ENCODE data around the gene ABR. TPM values are rescaled to one million over a fixed set of nuclear protein-coding genes. Genes with fewer than 3 reads are reported as not detected.

The ABR gene
- total RNA-seq, 1 donor from 2014 or later, result 70.9 TPM

DNA sequence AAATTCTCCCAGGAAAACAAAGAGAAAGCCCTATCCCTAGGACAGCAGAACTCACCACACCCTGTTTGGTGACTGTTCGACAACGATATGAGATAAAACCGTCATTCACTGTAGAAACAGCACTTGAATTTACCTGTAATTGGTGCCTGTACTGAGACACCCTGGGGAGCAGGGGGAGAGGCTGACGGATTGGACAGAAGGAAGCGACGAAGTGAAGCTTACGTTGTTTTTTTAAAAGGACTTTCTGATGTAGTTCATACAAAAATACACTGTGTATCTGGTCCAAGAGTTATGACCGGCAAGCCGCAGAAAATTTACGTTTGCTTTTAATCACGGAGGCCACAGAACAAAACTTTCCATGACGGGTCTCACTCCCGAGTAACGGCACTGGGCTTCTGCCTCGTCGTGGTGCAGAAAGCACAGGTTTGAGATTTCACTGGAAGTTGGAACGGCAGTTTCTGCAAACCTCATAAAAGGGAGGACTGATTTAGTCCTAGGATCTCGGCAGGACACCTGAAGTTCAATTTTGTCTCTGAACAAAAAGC is 209.9 kb downstream of the ABR start:
- peak overlapping the region; percentile 66 for H3K4me2 ChIP-seq (ENCODE audit: low read length)
- H3K9me3 ChIP-seq (ENCODE audit: insufficient read depth, low read depth, low read length), result no peaks in the 10 kb centered on the region
- H2AFZ ChIP-seq (ENCODE audit: low read depth, low read length), result no peak overlapping the region
- H3K27me3 ChIP-seq (ENCODE audit: insufficient read depth, low read length), result no peaks in the 10 kb centered on the region
- TF ChIP-seq, protein P1, sequence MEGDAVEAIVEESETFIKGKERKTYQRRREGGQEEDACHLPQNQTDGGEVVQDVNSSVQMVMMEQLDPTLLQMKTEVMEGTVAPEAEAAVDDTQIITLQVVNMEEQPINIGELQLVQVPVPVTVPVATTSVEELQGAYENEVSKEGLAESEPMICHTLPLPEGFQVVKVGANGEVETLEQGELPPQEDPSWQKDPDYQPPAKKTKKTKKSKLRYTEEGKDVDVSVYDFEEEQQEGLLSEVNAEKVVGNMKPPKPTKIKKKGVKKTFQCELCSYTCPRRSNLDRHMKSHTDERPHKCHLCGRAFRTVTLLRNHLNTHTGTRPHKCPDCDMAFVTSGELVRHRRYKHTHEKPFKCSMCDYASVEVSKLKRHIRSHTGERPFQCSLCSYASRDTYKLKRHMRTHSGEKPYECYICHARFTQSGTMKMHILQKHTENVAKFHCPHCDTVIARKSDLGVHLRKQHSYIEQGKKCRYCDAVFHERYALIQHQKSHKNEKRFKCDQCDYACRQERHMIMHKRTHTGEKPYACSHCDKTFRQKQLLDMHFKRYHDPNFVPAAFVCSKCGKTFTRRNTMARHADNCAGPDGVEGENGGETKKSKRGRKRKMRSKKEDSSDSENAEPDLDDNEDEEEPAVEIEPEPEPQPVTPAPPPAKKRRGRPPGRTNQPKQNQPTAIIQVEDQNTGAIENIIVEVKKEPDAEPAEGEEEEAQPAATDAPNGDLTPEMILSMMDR (IDR thresholded peaks at IDR 0.05; ENCODE audit: insufficient read depth, low read depth, low read length), result no peak
- TF ChIP-seq EZH2 (IDR thresholded peaks at IDR 0.05; ENCODE audit: insufficient read depth, low read length), result no peak
- Mint-ChIP-seq H3K4me3 (ENCODE audit: unreplicated experiment) (no peak overlapping the region), H3K9me3 (ENCODE audit: unreplicated experiment) (no peaks in the 10 kb centered on the region), H3K4me1 (ENCODE audit: low read depth, unreplicated experiment) (peaks cover 26% of the 10 kb centered on the region), H3K27me3 (ENCODE audit: low read depth, unreplicated experiment) (no peaks in the 10 kb centered on the region), H3K27ac (ENCODE audit: unreplicated experiment) (no peak overlapping the region), H3K36me3 (ENCODE audit: low read depth, unreplicated experiment) (peaks cover 16% of the 10 kb centered on the region)
- peaks cover 12% of the 10 kb centered on the region for H3K4me1 ChIP-seq (ENCODE audit: insufficient read depth, low read length)
- no peak overlapping the region for H3K27ac ChIP-seq (ENCODE audit: low read depth, low read length)
- no peak for DNase-seq (ENCODE audit: low read depth)
- peaks cover 94% of the 10 kb centered on the region for H4K20me1 ChIP-seq (ENCODE audit: insufficient read depth, low read length)
- peak overlapping the region; percentile 36 for H3K9ac ChIP-seq (ENCODE audit: low read length)
- FAIRE-seq, result no peak
- H3K36me3 ChIP-seq (ENCODE audit: insufficient read depth, low read length), result no peaks in the 10 kb centered on the region
- H3K79me2 ChIP-seq (ENCODE audit: insufficient read depth, low read length), result peaks cover 97% of the 10 kb centered on the region
- peak overlapping the region; percentile 15 for H3K4me3 ChIP-seq (ENCODE audit: insufficient read depth, low read depth, low read length)

DNA sequence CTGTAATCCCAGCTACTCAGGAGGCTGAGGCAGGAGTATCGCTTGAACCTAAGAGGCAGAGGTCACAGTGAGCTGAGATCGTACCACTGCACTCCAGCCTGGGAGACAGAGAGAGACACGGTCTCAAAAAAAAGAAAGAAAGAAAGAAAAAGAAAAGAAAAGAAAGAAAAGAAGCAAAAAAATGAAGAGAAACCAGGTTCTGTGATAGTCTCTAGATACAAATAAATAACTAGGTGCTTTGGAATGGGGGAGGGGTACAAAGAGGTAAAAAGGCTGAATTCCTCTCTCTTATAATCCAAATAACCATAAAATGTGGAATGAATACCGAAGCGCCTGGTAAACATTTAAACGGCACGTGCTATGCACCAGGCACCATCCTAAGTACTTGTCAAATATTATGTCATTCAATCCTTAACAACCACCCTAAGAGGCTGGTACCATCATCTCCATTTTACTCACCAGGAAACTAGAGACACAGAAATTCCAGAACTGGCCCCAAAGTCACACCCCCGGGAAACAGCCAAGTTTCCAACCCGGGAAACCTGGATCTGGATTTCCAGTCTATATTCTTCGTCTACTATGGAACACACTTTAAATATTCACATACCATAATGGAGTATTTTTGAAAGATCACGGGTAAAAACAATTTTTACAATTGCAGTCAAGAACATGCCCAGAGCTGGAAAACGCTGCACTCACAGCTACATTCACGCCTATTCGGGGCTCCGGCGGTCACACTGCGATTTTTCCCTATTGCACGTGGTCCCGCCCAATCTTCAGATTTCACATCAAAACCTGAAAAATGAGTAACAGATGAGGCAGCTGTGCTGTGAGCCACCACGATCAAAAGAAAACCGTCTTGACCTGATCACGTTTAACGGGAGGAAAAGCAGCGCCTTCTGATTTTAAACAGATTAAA is 210.7 kb downstream of the ABR start:
- H3K79me2 ChIP-seq (ENCODE audit: insufficient read depth, low read length), result peaks cover 98% of the 10 kb centered on the region
- H4K20me1 ChIP-seq (ENCODE audit: insufficient read depth, low read length), result peaks cover 96% of the 10 kb centered on the region
- no peaks in the 10 kb centered on the region for H3K27me3 Mint-ChIP-seq (ENCODE audit: low read depth, unreplicated experiment)
- H3K27ac ChIP-seq (ENCODE audit: low read depth, low read length), result no peak overlapping the region
- H3K9ac ChIP-seq (ENCODE audit: low read length), result peak overlapping the region; percentile 36
- peak overlapping the region; percentile 45 for H3K4me3 Mint-ChIP-seq (ENCODE audit: unreplicated experiment)
- peak overlapping the region; percentile 66 for H3K4me2 ChIP-seq (ENCODE audit: low read length)
- H3K4me3 ChIP-seq (ENCODE audit: insufficient read depth, low read depth, low read length), result no peak overlapping the region
- peaks cover 30% of the 10 kb centered on the region for H3K4me1 Mint-ChIP-seq (ENCODE audit: low read depth, unreplicated experiment)
- H3K4me1 ChIP-seq (ENCODE audit: insufficient read depth, low read length), result peaks cover 17% of the 10 kb centered on the region
- no peak for TF ChIP-seq EZH2 (IDR thresholded peaks at IDR 0.05; ENCODE audit: insufficient read depth, low read length)
- TF ChIP-seq, protein P1 (IDR thresholded peaks at IDR 0.05; ENCODE audit: insufficient read depth, low read depth, low read length), result no peak
- no peaks in the 10 kb centered on the region for H3K36me3 ChIP-seq (ENCODE audit: insufficient read depth, low read length)
- no peaks in the 10 kb centered on the region for H3K9me3 Mint-ChIP-seq (ENCODE audit: unreplicated experiment)
- no peak overlapping the region for H3K27ac Mint-ChIP-seq (ENCODE audit: unreplicated experiment)
- DNase-seq (ENCODE audit: low read depth), result no peak
- peak; percentile 20 for FAIRE-seq
- no peaks in the 10 kb centered on the region for H3K27me3 ChIP-seq (ENCODE audit: insufficient read depth, low read length)
- H3K36me3 Mint-ChIP-seq (ENCODE audit: low read depth, unreplicated experiment), result peaks cover 14% of the 10 kb centered on the region
- H3K9me3 ChIP-seq (ENCODE audit: insufficient read depth, low read depth, low read length), result no peaks in the 10 kb centered on the region
- no peak overlapping the region for H2AFZ ChIP-seq (ENCODE audit: low read depth, low read length)

All from astrocyte (in vitro differentiated cells and primary cell).